GM12864 (cell line): ENCODE results near the gene APP.

ENCODE experiments used
- DNase-seq: peaks from one replicate; pipeline ENCODE4 v3.0.0-alpha.2; 2011; ENCODE audit warnings: low read depth
- H3K4me3 ChIP-seq: 2 replicates; pipeline ENCODE4 v1.5.1; 2011; ENCODE audit warnings: mild to moderate bottlenecking, low read depth, low read length, control low read depth
- TF ChIP-seq, protein P1 (sequence below): IDR thresholded peaks from 2 replicates; pipeline ENCODE4 v1.5.1; 2011; ENCODE audit warnings: low read depth, mild to moderate bottlenecking, moderate library complexity, low read length, control low read depth, inconsistent platforms; ENCODE audit errors: missing control alignments

Gene APP

DNA sequence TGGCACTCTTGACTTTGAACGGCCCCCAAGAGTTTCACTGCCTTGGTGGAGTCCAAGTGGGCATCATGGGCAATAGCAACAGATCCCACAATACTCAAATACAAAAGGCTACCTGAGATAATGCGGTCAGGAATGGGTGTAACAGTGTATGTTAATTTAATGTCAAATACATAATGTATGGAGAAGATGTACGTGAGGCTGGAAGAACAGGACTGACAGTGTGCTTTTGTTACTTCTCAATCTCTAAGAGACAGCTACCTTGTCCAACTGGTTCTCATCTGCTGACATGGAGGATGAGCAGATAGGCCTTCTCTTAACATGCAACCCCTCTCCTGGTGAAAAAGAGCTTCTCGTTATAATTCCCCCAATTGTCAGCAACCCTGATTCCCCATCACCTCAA lies 167.2 kb downstream of the APP start:
- no peak overlapping the region for H3K4me3 ChIP-seq
- TF ChIP-seq, protein P1, sequence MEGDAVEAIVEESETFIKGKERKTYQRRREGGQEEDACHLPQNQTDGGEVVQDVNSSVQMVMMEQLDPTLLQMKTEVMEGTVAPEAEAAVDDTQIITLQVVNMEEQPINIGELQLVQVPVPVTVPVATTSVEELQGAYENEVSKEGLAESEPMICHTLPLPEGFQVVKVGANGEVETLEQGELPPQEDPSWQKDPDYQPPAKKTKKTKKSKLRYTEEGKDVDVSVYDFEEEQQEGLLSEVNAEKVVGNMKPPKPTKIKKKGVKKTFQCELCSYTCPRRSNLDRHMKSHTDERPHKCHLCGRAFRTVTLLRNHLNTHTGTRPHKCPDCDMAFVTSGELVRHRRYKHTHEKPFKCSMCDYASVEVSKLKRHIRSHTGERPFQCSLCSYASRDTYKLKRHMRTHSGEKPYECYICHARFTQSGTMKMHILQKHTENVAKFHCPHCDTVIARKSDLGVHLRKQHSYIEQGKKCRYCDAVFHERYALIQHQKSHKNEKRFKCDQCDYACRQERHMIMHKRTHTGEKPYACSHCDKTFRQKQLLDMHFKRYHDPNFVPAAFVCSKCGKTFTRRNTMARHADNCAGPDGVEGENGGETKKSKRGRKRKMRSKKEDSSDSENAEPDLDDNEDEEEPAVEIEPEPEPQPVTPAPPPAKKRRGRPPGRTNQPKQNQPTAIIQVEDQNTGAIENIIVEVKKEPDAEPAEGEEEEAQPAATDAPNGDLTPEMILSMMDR, result no peak
- no peak for DNase-seq

DNA sequence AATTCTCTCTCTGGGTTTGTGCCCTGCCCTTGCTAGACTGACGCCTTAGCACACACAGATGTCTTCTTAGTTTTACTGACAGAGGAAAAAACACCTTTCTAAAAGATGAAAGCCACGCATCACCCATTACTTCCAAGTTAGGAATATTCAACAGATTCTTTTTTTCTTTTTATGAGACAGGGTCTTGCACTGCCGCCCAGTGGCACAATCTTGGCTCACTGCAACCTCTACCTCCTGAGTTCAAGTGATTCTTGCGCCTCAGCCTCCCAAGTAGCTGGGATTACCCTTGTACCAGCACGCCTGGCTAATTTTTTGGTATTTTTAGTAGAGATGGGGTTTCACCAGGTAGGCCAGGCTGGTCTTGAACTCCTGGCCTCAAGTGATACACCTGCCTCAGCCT lies 169.2 kb downstream of the APP start:
- no peak overlapping the region for H3K4me3 ChIP-seq
- TF ChIP-seq, protein P1, result peak; percentile 26
- no peak for DNase-seq

- no peak for DNase-seq
- TF ChIP-seq, protein P1, result no peak
- no peak overlapping the region for H3K4me3 ChIP-seq
Measured at GRCh38 chr21:25999921-26000582, 170.5 kb downstream of the APP start.

DNA sequence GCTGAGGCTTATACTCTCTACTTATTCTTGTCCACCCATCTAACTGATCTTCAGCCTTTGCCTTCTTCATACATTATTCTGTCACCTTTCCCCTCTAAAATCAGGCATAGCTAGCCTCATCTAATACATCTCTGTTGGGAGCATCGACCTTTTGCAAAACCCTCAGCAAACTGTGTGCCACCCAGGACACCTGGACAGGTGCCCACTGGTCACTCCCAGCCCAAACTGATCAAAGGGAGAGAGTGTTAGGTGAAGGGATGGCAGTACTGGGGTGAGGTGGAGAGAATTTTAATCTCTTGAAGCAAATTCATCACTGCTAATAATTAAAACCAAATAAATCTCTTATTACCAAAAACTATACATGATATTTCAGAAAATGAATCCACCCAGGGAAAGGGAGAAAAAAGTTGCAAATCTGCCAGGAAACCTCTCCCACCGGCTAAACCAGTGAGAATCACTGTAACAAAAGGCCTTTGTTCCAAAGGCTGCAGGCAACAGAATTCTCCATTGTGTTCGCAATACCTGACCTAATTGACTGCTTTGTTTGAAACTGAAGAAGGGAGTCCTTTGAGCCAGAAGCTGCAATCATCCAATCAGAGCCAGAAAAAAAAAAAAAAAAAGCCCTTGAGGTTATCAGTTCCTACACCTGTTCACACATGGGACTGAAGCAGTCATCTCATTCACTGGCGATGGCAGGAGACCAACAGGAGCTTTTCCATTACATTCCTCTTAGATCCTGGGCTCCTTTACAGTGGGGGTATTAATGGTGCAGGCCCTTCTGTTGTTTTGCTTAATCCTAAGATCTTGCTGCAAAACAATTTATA lies 172.6 kb downstream of the APP start:
- TF ChIP-seq, protein P1, result no peak
- no peak for DNase-seq
- H3K4me3 ChIP-seq, result no peak overlapping the region

- H3K4me3 ChIP-seq, result no peak overlapping the region
- TF ChIP-seq, protein P1, result no peak
- DNase-seq, result no peak
Measured at GRCh38 chr21:25995278-25995677, 175.3 kb downstream of the APP start.

DNA sequence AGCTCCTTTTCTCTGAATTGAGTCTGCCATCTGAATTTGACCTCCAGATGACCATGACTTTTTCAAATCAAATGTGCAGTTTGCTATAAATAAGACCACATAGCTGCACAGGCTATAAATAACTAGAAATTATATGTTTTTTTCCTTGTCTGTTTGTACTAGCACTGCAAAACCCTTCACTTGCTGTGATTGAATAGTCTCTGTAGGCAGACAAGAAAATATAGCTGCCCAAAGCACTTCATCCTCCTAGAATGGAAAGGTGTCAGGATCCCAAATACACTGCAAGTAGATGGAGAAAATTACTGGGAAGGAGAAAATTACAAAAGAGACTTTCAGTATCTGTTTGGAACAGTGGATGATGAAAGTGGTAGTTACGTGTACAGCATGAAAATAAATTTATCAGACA lies 175.8 kb downstream of the APP start:
- TF ChIP-seq, protein P1, result no peak
- H3K4me3 ChIP-seq, result no peak overlapping the region
- no peak for DNase-seq

- DNase-seq, result no peak
- no peak overlapping the region for H3K4me3 ChIP-seq
- TF ChIP-seq, protein P1, result no peak
Measured at GRCh38 chr21:25988738-25989137, 181.8 kb downstream of the APP start.
